H1 (cell line): ENCODE measurements around the gene CAP2.

Experiments
- CEBPB ChIP-seq: IDR thresholded peaks from 2 replicates; pipeline ENCODE4 v1.6.1; 2012; ENCODE audit warnings: low read depth, low read length
- CTCF ChIP-seq, 3 experiments: IDR thresholded peaks; 1 replicate in 2 of 3; 2 replicates in 1 of 3; pipeline versions ENCODE4 v1.5.1 to v1.6.1; 2011; ENCODE audit warnings: low read length in 3 of 3, mild to moderate bottlenecking in 3 of 3, inconsistent platforms in 2 of 3, low read depth in 1 of 3, moderate library complexity in 1 of 3; ENCODE audit not compliant: insufficient read depth in 1 of 3; ENCODE audit errors: control extremely low read depth in 1 of 3
- EZH2 ChIP-seq: fragments of 200-600 bp; sonication (generic); IDR thresholded peaks from 2 replicates; pipeline ENCODE4 v1.7.1; 2012; ENCODE audit warnings: low read depth, mild to moderate bottlenecking, moderate library complexity, low read length, inconsistent platforms; ENCODE audit not compliant: severe bottlenecking
- GABPA ChIP-seq: IDR thresholded peaks from 2 replicates; pipeline ENCODE4 v1.6.1; 2011; ENCODE audit warnings: mild to moderate bottlenecking, low read length, moderate library complexity, borderline replicate concordance; ENCODE audit not compliant: insufficient read depth
- JUND ChIP-seq: IDR thresholded peaks from 2 replicates; pipeline ENCODE4 v1.6.1; 2011; ENCODE audit warnings: mild to moderate bottlenecking, improper control_type of control experiment, low read length
- MAX ChIP-seq: IDR thresholded peaks from 2 replicates; pipeline ENCODE4 v1.6.1; 2012; ENCODE audit warnings: inconsistent platforms
- POLR2A ChIP-seq, 2 experiments: IDR thresholded peaks; 1 replicate in 1 of 2; 2 replicates in 1 of 2; pipeline ENCODE4 v1.6.1; 2011; ENCODE audit warnings: low read depth in 2 of 2, low read length in 2 of 2, mild to moderate bottlenecking in 2 of 2; ENCODE audit errors: control extremely low read depth in 1 of 2
- POLR2AphosphoS5 ChIP-seq: IDR thresholded peaks from 2 replicates; pipeline ENCODE4 v1.6.1; 2011; ENCODE audit warnings: low read depth, low read length
- RNF2 ChIP-seq: fragments of 200-900, 300-1000 bp; sonication (generic); IDR thresholded peaks from 2 replicates; pipeline ENCODE4 v1.7.1; 2016; ENCODE audit warnings: borderline replicate concordance, low read depth, mild to moderate bottlenecking, antibody characterized with exemption, low read length; ENCODE audit not compliant: poor library complexity, severe bottlenecking; ENCODE audit errors: missing control alignments
- SIX5 ChIP-seq: IDR thresholded peaks from 2 replicates; pipeline ENCODE4 v1.6.1; 2011; ENCODE audit warnings: mild to moderate bottlenecking, low read depth, low read length
- TCF12 ChIP-seq: IDR thresholded peaks from 2 replicates; pipeline ENCODE4 v1.6.1; 2011; ENCODE audit warnings: low read depth, mild to moderate bottlenecking, low read length
- TEAD4 ChIP-seq: IDR thresholded peaks from 2 replicates; pipeline ENCODE4 v1.6.1; 2012; ENCODE audit warnings: low read depth, low read length, inconsistent platforms, mixed read lengths

GRCh38 chr6:17456711-17457110 is 63.3 kb downstream of the CAP2 start:
- TF ChIP-seq MAX (no peak), TCF12 (no peak), TEAD4 (no peak), CTCF (IDR thresholded peaks at IDR 0.05; ENCODE audit: control extremely low read depth in 1 of 3, insufficient read depth in 1 of 3, low read depth in 1 of 3, low read length in 3 of 3) (no peak), POLR2A (IDR thresholded peaks at IDR 0.05; ENCODE audit: control extremely low read depth in 1 of 2, low read depth in 2 of 2, low read length in 2 of 2) (no peak), EZH2 (no peak), POLR2AphosphoS5 (no peak), CEBPB (no peak), JUND (no peak), RNF2 (no peak), SIX5 (no peak), GABPA (no peak)
